GM18951 (cell line): ENCODE data around the gene RNF227.

Source experiments
- POLR2A ChIP-seq: IDR thresholded peaks from 4 replicates; pipeline ENCODE4 v1.6.1; 2011; ENCODE audit warnings: mild to moderate bottlenecking; ENCODE audit not compliant: insufficient read length, insufficient read depth; ENCODE audit errors: extremely low read depth
- in situ Hi-C: fragments of 300-500 bp; cut with MboI; formaldehyde crosslinking; loops from one replicate; pipeline ENCODE4 v1.12.0; 2022; ENCODE audit warnings: low sequenced_read_pairs, mixed read lengths, inconsistent platforms; ENCODE audit not compliant: unreplicated experiment

RNF227 gene

DNA sequence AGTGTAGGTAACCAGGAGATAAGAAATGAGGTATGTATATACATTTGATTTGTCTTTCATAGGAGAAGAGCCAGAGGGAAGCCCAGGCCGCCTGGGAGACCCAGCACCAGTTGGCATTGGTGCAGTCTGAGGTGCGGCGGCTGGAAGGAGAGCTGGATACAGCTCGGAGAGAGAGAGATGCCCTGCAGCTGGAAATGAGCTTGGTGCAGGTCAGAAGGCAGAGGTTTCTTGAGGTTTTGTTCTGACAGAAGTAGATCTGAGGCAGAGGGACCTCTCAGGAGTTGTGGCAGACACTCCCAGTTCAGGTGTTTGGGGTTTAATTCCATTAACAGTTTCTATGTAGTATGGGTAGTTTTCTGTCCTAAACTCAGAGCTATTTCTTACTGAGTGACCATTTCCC lies 23.9 kb upstream of the RNF227 start:
- in situ Hi-C loops: no loop called here
- no peak for TF ChIP-seq POLR2A

DNA sequence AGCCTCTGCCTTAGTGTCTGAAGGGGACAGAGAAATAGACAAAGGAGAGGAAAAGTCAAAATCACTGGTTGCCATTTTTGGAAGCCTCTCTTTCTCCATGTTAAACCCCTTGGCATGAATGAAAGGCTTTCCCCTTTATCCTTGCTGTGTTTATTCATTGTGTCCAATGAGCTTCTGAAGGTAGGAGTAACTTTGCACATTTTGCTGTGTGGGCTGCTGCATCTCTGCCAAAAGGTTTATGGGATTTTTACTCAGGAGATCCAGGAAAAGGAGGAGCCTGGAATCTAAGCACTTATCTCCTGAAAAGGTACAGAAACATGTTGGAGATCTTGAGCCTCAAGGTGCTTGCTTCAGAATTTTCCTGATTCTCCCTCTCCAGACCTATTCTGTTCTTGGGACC lies 19.8 kb upstream of the RNF227 start:
- no peak for TF ChIP-seq POLR2A
- in situ Hi-C loops: no loop called here

DNA sequence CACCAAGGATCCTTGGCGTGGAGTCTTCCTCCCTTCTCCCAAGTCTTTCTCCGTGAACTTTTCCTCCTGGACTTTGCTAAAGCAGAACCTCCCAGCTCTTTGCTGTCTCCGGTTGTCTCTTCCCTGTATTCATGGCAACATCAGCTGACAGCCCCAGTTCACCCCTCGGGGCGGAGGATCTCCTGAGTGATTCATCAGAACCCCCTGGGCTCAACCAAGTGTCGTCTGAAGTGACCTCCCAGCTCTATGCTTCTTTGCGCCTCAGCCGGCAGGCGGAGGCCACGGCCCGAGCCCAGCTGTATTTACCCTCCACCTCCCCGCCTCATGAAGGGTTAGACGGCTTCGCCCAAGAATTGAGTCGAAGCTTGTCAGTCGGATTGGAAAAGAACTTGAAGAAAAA lies 16.9 kb upstream of the RNF227 start:
- TF ChIP-seq POLR2A: no peak
- in situ Hi-C loops: no loop called here

DNA sequence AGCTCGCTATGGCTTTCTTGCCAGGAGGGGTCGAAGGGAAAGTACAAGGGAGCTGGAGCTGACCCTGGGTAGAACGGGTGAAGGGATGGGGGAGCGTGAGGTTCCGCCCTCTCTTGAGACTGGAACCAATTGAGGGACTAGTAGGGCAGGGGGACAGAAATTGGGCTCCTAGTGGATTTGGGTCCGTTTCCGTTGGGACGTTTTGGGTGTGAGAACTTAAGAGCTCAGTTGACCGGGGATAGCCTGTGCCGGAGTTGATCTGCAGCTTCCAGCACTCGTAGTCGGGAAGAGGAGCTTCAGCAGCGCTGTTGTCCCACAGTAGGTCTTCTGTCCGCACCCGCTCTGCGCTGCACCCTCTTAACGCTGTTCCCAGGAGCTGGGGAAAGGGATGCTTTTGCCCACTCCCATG lies 16.4 kb upstream of the RNF227 start:
- TF ChIP-seq POLR2A: no peak
- in situ Hi-C loops: no loop called here

DNA sequence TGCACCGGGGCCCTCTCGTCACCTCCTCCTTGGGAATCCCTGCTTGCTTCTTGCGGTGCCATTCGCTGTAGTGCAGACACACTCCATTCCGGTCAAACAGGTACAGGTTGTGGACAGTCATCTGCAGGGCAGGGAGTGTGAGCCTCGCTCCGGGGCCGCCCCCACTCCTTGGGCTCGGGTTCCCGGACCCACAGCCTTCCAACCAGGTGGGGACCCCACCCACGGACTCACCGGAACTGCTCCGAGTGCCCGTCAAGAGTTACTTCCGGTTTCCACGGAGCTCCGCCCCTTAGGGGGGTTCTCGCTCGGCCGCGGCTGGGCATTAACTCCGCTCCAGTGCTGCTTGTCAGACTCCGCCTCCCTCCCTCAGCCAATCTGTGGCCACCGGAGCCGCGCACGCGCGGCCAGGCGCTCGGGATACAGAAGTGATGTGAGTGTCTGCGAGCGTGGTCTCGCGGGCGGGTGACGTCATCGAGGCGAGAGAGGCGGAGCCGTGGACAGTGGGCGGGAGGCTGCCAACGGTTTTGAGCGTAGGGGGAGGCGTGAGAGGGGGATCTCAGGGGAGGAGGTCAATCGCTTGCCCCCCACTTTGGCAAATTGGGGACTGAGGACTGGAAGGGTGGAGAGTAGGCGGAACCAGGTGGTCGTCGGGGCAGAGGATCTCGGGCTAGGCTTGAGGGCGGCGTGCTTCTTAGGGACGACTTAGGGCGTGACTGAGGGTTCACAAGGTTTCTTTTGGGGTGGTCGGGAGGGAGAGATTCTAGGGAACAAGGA lies 15.8 kb upstream of the RNF227 start, which contains the start of the genes CNTROB and TRAPPC1:
CNTROB (plus strand) TSS at position 498 of the 774 bp plus-strand sequence. CDS start 874 bp downstream, outside the sequence.
TRAPPC1 (minus strand) TSS at position 238 of the 774 bp plus-strand sequence; CDS start at position 121, 117 bp downstream.
- in situ Hi-C loops: no loop called here
- TF ChIP-seq POLR2A: peak; percentile 74

DNA sequence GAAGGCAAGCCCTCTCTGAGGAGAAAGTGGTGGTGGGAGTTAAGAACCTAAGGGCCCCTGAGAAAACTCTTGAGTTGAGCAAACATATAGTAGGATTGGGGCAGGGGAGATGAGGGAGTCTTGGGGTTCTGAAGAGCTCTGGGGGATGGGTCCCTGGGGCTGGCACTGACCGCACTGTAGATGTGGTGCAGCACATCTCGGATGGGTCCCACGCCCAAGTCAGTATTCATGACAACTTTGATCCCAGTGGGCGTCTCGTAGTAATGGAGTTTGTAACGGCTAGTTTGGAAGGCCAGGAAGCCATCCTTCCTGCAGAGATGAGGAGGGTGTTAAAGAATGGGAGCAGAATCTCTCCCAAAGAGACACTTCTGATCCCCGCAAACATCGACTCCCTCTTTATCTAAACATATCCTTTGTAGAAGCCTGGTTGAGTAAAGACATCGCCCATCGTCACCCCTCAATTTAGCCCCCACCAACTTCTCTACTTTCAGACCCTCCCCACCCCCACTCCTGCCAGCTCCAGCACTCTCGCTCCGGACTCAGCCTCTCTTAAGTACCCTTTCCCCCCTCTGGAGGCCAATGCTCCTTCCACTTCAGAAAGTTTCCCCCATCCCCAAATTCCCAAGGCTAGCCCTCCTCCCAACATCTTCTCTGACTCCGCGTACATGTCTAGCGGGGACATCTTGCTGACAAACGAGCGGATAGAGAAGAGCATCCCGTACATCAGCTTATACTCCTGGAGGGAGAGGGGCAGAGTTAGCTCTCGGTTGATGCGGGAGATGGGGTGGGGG lies 14.9 kb upstream of the RNF227 start:
- no peak for TF ChIP-seq POLR2A
- in situ Hi-C loops: no loop called here

DNA sequence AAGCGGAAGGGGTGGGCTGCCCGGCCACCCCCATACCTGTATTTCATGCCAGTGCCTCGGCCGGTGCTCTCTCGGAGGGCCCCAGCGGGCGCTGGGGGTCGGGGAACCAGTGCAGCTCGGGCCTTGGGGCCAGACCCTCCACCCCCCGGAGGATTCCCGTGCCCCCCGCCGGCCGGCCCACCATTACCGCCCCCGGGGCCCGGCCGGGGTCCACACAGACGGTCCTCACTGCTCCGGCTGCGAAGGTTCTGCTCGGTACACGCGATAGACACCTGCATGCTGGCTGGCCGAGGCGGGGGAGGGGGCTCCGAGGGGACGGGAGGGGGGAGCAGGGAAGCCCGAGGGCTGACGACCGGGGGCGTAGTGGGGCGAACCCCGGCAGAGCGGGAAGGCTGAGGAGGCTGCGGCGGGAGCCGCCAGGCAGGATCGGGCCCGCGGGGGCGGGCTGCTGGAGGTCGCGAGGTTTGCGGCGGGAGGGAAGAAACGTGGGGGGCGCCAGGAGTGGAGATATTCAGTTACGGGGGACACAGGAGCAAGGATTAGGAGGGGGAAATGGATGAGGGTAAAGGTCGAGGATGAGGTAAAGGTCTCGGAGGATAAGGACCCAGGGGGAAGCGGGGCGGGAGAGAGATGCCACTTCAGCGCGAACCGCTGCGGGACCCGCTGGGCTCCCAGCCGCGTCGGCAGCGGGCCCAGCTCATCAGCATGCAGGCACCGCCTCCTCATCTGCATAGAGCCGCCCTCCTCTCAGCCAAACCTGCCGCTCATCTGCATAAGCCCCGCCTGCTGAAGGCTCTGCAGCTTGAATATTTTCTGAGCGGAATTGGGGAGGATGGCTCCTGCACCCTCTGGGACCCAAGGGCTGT lies 13.3 kb upstream of the RNF227 start, which contains the start of gene KCNAB3:
KCNAB3 (minus strand) TSS at position 699 of the 866 bp plus-strand sequence; CDS start at position 278, 421 bp downstream.
- in situ Hi-C loops: no loop called here
- no peak for TF ChIP-seq POLR2A

DNA sequence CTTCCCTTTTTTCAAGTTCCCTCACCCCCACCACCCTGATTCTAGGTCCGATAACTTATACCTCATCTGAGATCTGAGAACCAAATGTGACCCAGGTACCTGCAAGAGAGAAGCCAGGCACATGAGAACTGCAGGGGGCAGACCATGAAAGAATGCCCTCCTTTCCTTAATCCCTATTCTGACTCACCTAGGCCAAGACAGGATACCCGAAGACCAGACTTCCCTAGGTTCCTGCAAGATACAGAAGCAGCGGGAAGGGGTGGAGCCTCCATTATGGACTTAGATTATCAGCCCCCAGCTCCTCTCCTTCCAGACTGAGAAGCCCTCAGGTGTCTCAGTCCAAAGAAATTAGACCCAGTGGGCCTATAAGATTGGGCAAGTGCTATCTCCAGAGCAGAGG lies 11.5 kb upstream of the RNF227 start:
- no peak for TF ChIP-seq POLR2A
- in situ Hi-C loops: no loop called here

DNA sequence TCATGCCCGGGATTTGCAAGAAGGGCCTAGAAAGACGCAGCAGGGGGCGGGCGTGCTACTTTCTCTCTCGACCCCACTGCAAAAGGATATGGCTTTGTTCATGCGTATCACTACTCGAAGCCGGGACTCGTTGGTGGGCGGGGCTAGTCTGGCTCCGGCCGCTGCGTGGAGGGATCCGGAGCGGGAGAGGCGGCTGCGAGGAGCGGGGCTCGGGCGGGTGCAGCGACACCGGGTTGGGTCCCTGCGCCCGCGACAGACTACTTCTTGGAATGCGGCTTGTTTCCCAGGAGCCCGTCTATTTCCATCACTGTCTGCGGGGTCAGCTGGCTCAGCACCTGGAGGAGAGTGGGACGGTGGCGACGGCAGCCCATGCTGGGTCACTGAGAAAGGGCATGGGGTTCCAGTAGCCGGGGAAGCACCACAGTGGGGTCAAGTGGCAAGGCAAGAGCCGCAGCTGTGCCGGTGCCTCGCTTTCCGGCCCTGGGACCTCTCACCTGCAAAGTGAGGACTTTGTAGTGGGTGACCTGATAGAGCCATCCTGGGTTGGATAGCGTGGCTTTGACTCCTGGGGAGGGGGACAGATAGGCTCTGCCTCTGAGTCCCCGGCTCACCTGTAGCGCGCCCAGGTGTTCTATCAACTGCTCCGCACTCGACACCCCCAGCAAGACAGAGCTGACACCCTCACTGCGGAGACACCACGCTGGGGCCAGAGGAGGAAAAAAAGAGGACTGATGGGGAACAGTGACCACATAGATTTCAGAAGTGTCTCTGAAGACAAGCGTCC lies 6.9 kb upstream of the RNF227 start:
- in situ Hi-C loops: no loop called here
- TF ChIP-seq POLR2A: peak; percentile 50

DNA sequence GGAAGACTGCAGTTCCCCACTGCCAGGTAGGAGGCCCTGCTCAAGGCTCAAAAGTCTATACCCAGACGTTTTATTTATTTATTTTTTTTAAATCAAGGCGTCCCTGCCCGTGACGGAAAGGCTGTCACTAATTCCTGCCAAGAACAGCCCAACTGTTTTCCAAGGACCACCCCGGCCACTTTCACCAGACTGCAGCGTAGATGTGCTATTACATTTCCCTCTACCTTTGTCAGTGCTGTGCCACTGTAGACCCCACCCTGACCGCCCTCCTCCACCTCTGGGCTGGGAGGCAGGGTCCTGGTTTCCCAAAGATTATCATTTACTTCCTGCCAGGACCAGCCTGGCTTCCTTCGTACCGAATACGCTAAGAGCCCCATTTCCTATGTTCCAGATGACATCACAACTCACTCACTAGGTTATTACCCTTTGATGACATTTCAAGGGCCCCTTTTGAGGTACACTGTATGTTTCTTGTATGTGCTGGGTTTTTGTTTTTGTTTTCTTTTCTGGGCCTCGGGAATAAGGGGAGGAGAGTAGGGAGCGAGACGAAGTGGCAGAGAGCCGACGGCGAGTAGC lies 6.3 kb upstream of the RNF227 start:
- TF ChIP-seq POLR2A: no peak

DNA sequence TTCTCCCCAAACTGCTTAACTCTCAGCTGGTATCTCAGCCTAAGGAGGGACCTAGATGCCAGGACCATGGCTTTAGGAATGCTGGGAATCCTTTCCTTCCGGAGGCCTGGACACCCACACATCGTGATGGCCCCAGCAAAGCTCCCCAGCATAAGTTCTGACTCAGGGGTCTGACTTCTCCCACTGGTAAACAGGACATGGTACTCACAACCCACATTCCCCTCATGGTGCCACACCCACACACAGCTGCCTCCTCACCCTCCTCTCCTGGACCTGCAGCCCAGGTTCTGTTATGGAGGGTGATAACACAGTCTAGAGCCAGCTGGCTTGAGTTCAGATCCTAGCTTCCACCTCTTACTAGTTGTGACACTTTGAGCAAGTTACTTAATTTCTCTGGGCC lies 719 bp upstream of the RNF227 start:
- no peak for TF ChIP-seq POLR2A
- in situ Hi-C loops: no loop called here

More for the DNA sequence above, 6.3 kb upstream of the RNF227 start:
- in situ Hi-C loops: no loop called here

DNA sequence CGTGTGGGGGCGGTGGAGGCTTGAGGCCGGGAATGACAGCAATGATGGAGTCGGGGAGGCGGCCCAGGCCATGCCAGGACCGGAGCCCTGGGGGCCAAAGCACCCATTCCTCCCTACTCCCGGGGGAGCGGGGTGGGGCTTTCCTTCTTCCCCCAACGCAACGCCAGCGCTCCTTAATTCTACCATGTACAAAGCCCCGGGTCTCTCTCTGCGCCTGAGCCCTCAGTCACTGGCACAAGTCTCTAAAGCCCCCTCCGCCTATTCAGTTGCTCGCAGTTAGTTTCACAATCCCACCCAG lies 245 bp upstream of the RNF227 start:
- in situ Hi-C loops: no loop called here
- TF ChIP-seq POLR2A: no peak
